Neuronal stem cell (in vitro differentiated cells): ENCODE results near the gene SLC26A8.
"Not testable (repeated sequence)": the region's sequence is repeated elsewhere in the genome, so short reads cannot be mapped to it uniquely, and the experiment has no call there.

ENCODE experiments used
- DNase-seq: peaks from one replicate; pipeline ENCODE4 v3.0.0-alpha.2; 2013; ENCODE audit warnings: low spot score
- H2AFZ ChIP-seq: one replicate; pipeline ENCODE4 v1.6.1; 2013; ENCODE audit warnings: mild to moderate bottlenecking, low read length, inconsistent platforms
- H2AK5ac ChIP-seq: 2 replicates; pipeline ENCODE4 v1.6.1; 2013; ENCODE audit warnings: low read depth, mild to moderate bottlenecking, inconsistent platforms, low read length, moderate library complexity, mixed read lengths
- H2BK120ac ChIP-seq: 2 replicates; pipeline ENCODE4 v1.6.1; 2013; ENCODE audit warnings: low read depth, mild to moderate bottlenecking, inconsistent platforms, low read length, moderate library complexity, mixed read lengths
- H2BK12ac ChIP-seq: one replicate; pipeline ENCODE4 v1.6.1; 2013; ENCODE audit warnings: low read length, inconsistent platforms
- H2BK15ac ChIP-seq: 2 replicates; pipeline ENCODE4 v1.6.1; 2013; ENCODE audit warnings: mild to moderate bottlenecking, low read length, inconsistent platforms, mixed read lengths
- H2BK5ac ChIP-seq: one replicate; pipeline ENCODE4 v1.6.1; 2013; ENCODE audit warnings: inconsistent platforms, mild to moderate bottlenecking, low read length, moderate library complexity
- H3K14ac ChIP-seq: one replicate; pipeline ENCODE4 v1.6.1; 2013; ENCODE audit warnings: low read length, inconsistent platforms
- H3K18ac ChIP-seq: 2 replicates; pipeline ENCODE4 v1.6.1; 2013; ENCODE audit warnings: low read length, inconsistent platforms
- H3K23ac ChIP-seq: 2 replicates; pipeline ENCODE4 v1.6.1; 2013; ENCODE audit warnings: low read depth, mild to moderate bottlenecking, mixed read lengths, low read length, inconsistent platforms; ENCODE audit not compliant: poor library complexity
- H3K27ac ChIP-seq: replicated peaks from 3 replicates; pipeline ENCODE4 v1.5.1; 2013; ENCODE audit warnings: low read length, inconsistent platforms
- H3K27me3 ChIP-seq, 3 experiments: 2 replicates each; pipeline ENCODE4 v1.6.1; 2013; ENCODE audit warnings: low read length in 3 of 3, mild to moderate bottlenecking in 2 of 3, inconsistent platforms in 1 of 3, low read depth in 1 of 3, mixed read lengths in 1 of 3, moderate library complexity in 1 of 3; ENCODE audit not compliant: control insufficient read depth in 3 of 3, insufficient read depth in 3 of 3
- H3K36me3 ChIP-seq, 2 donors: replicated peaks in 1 of 2; 2 replicates each; pipeline ENCODE4 v1.6.1; 2013; ENCODE audit warnings: low read length in 2 of 2; ENCODE audit not compliant: control insufficient read depth in 2 of 2, insufficient read depth in 2 of 2
- H3K4ac ChIP-seq: 2 replicates; pipeline ENCODE4 v1.6.1; 2013; ENCODE audit warnings: inconsistent platforms, mild to moderate bottlenecking, low read length, moderate library complexity
- H3K4me1 ChIP-seq, 2 donors: 1 replicate in 1 of 2; 2 replicates in 1 of 2; pipeline ENCODE4 v1.6.1; 2013; ENCODE audit warnings: low read length in 2 of 2, low read depth in 1 of 2; ENCODE audit not compliant: control insufficient read depth in 2 of 2, insufficient read depth in 1 of 2
- H3K4me2 ChIP-seq: one replicate; pipeline ENCODE4 v1.6.1; 2013; ENCODE audit warnings: mild to moderate bottlenecking, low read length, inconsistent platforms; ENCODE audit not compliant: insufficient read depth, poor library complexity, severe bottlenecking
- H3K4me3 ChIP-seq, 2 donors: 2 replicates each; pipeline ENCODE4 v1.5.1; 2013; ENCODE audit warnings: low read length in 2 of 2, mild to moderate bottlenecking in 2 of 2, inconsistent platforms in 1 of 2, moderate library complexity in 1 of 2
- H3K79me1 ChIP-seq: one replicate; pipeline ENCODE4 v1.6.1; 2013; ENCODE audit warnings: low read depth, mild to moderate bottlenecking, inconsistent platforms, low read length, moderate library complexity
- H3K9ac ChIP-seq: one replicate; pipeline ENCODE4 v1.6.1; 2013; ENCODE audit warnings: mild to moderate bottlenecking, low read depth, low read length, inconsistent platforms; ENCODE audit not compliant: poor library complexity
- H3K9me3 ChIP-seq, 2 donors: replicated peaks in 1 of 2; 2 replicates each; pipeline versions ENCODE3 to v1.6.1; 2013; ENCODE audit warnings: low read length in 2 of 2, mild to moderate bottlenecking in 2 of 2, inconsistent platforms in 1 of 2, low read depth in 1 of 2, mixed read lengths in 1 of 2, moderate library complexity in 1 of 2; ENCODE audit not compliant: control insufficient read depth in 2 of 2, insufficient read depth in 1 of 2
- H4K8ac ChIP-seq: one replicate; pipeline ENCODE4 v1.6.1; 2013; ENCODE audit warnings: low read depth, mild to moderate bottlenecking, inconsistent platforms, low read length, moderate library complexity
- H4K91ac ChIP-seq: one replicate; pipeline ENCODE4 v1.6.1; 2013; ENCODE audit warnings: low read length, low read depth, mild to moderate bottlenecking, inconsistent platforms; ENCODE audit not compliant: poor library complexity
- WGBS, 2 donors: extraction: QIAGEN DNeasy Blood & Tissue Kit; methylation state at CpG; one replicate each; pipeline ENCODE4 v1.1.7; 2013; ENCODE audit warnings: missing lambda C conversion rate in 2 of 2, mixed read lengths in 1 of 2; ENCODE audit not compliant: insufficient read length in 2 of 2, insufficient replicate concordance in 1 of 2; ENCODE audit errors: extremely low coverage in 2 of 2; 5-methylcytosine and 5-hydroxymethylcytosine counted together

Gene SLC26A8

GRCh38 chr6:35940014-35940413, 84.4 kb downstream of the SLC26A8 start:
- not testable (repeated sequence) for H3K14ac ChIP-seq, H4K91ac ChIP-seq, H3K27me3 ChIP-seq, H3K79me1 ChIP-seq, H3K9ac ChIP-seq, H2BK5ac ChIP-seq, H3K4me2 ChIP-seq, H2BK15ac ChIP-seq, H3K9me3 ChIP-seq, H3K36me3 ChIP-seq, H2AK5ac ChIP-seq, H3K4ac ChIP-seq, DNase-seq, H2AFZ ChIP-seq, H3K27ac ChIP-seq, H2BK12ac ChIP-seq, H4K8ac ChIP-seq, H3K23ac ChIP-seq, H3K18ac ChIP-seq, H2BK120ac ChIP-seq, H3K4me3 ChIP-seq, H3K4me1 ChIP-seq
- WGBS, 2 donors, result no CpG with 5 or more reads among the region's 2 CpGs

DNA sequence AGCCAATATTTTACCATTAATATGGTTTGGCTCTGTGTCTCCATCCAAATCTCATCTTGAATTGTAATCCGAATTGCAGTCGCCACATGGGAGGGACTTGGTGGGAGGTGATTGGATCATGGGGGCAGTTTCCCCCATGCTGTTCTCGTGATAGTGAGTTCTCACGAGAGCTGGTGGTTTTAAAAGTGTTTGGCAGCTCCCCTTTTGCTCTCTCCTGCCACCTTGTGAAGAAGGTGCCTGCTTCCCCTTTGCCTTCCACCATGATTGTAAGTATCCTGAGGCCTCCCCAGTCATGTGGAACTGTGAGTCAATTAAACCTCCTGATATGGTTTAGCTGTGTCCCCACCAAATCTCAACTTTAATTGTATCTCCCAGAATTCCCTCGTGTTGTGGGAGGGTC, 85.2 kb downstream of the SLC26A8 start:
- not testable (repeated sequence) for H3K4me3 ChIP-seq, H3K27me3 ChIP-seq, H3K4ac ChIP-seq, H2AFZ ChIP-seq, H3K9ac ChIP-seq, H2BK12ac ChIP-seq, H3K4me2 ChIP-seq, H3K18ac ChIP-seq, H3K79me1 ChIP-seq, H3K27ac ChIP-seq, H2BK15ac ChIP-seq, H4K8ac ChIP-seq, H3K14ac ChIP-seq, H3K36me3 ChIP-seq, H3K23ac ChIP-seq, H2BK5ac ChIP-seq, H4K91ac ChIP-seq, H3K4me1 ChIP-seq, H3K9me3 ChIP-seq, DNase-seq, H2BK120ac ChIP-seq, H2AK5ac ChIP-seq
- no CpG with 5 or more reads among the region's 5 CpGs for WGBS, 2 donors

GRCh38 chr6:35936681-35937359, 87.6 kb downstream of the SLC26A8 start:
- H3K27me3 ChIP-seq, result peaks cover 0 to 12% (median 0%) of the 10 kb centered on the region in 3 experiments
- no peak overlapping the region for H2BK120ac ChIP-seq
- no peak overlapping the region for H4K8ac ChIP-seq
- H3K4me2 ChIP-seq, result no peak overlapping the region
- H3K4me1 ChIP-seq, result no peaks in the 10 kb centered on the region
- H3K27ac ChIP-seq, result no peak overlapping the region
- no peak for DNase-seq
- no peak overlapping the region for H4K91ac ChIP-seq
- no peak overlapping the region for H3K23ac ChIP-seq
- no peaks in the 10 kb centered on the region for H3K9me3 ChIP-seq
- H3K9ac ChIP-seq, result no peak overlapping the region
- H2BK15ac ChIP-seq, result no peak overlapping the region
- H2AK5ac ChIP-seq, result no peak overlapping the region
- H3K4me3 ChIP-seq, result no peak overlapping the region
- H2BK12ac ChIP-seq, result no peak overlapping the region
- H3K79me1 ChIP-seq, result no peaks in the 10 kb centered on the region
- H3K36me3 ChIP-seq, result no peaks in the 10 kb centered on the region
- no peak overlapping the region for H2AFZ ChIP-seq
- H2BK5ac ChIP-seq, result no peak overlapping the region
- H3K14ac ChIP-seq, result no peak overlapping the region
- H3K18ac ChIP-seq, result no peak overlapping the region
- H3K4ac ChIP-seq, result no peak overlapping the region
- no CpG with 5 or more reads among the region's 1 CpG for WGBS, 2 donors

DNA sequence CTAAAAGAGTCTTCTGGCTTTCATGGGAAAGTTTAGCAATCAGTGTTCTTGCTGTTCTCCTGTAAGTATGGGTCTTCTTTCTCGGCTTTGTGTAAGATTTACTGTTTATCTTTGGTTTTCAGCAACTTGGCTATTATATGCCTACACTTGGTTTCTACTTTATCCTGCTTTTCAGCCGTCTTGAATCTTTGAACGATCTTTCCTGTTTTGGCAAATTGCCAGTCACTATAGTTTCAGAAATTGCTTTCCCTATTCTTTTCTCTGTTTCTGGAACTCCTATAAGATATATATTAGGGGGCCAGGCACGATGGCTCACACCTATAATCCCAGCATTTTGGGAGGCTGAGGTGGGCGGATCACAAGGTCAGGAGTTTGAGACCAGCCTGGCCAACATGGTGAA, 89.0 kb downstream of the SLC26A8 start:
- H3K18ac ChIP-seq, result no peak overlapping the region
- no CpG with 5 or more reads among the region's 5 CpGs for WGBS, 2 donors
- no peak overlapping the region for H2BK12ac ChIP-seq
- DNase-seq, result no peak
- peaks cover 0 to 12% (median 0%) of the 10 kb centered on the region in 3 experiments for H3K27me3 ChIP-seq
- H3K9ac ChIP-seq, result no peak overlapping the region
- H2AFZ ChIP-seq, result no peak overlapping the region
- H3K4me2 ChIP-seq, result no peak overlapping the region
- no peak overlapping the region for H4K91ac ChIP-seq
- H2BK5ac ChIP-seq, result no peak overlapping the region
- no peak overlapping the region for H3K14ac ChIP-seq
- H3K4me3 ChIP-seq, result no peak overlapping the region
- H3K36me3 ChIP-seq, result no peaks in the 10 kb centered on the region
- no peaks in the 10 kb centered on the region for H3K79me1 ChIP-seq
- H3K4me1 ChIP-seq, result peaks cover 0 to 2% of the 10 kb centered on the region in 2 donors
- H3K27ac ChIP-seq, result no peak overlapping the region
- no peak overlapping the region for H3K4ac ChIP-seq
- H2BK120ac ChIP-seq, result no peak overlapping the region
- H2BK15ac ChIP-seq, result no peak overlapping the region
- no peak overlapping the region for H4K8ac ChIP-seq
- H3K23ac ChIP-seq, result no peak overlapping the region
- no peak overlapping the region for H2AK5ac ChIP-seq
- H3K9me3 ChIP-seq, result no peaks in the 10 kb centered on the region
